Activated T-cell treated with anti-CD3 and anti-CD28 coated beads, Interleukin-2, amount 50 U/mL, for 24 hours (primary cell): ENCODE measurements around the gene TMEM269.

Experiments used
- DNase-seq: peaks from one replicate; pipeline ENCODE4 v3.0.0-alpha.2; 2020
- H3K27ac Mint-ChIP-seq: 2 replicates; pipeline ENCODE4 v1.8.0; 2020; ENCODE audit warnings: mild to moderate bottlenecking, mixed read lengths
- H3K27me3 Mint-ChIP-seq: 2 replicates; pipeline ENCODE4 v1.8.0; 2020; ENCODE audit warnings: mixed read lengths
- H3K36me3 Mint-ChIP-seq: 2 replicates; pipeline ENCODE4 v1.8.0; 2020; ENCODE audit warnings: low read depth, mixed read lengths
- H3K4me1 Mint-ChIP-seq: 2 replicates; pipeline ENCODE4 v1.8.0; 2020; ENCODE audit warnings: low read depth, mixed read lengths
- H3K4me3 Mint-ChIP-seq: 2 replicates; pipeline ENCODE4 v1.8.0; 2020; ENCODE audit warnings: mild to moderate bottlenecking, moderate library complexity, mixed read lengths
- H3K9me3 Mint-ChIP-seq: 2 replicates; pipeline ENCODE4 v1.8.0; 2020; ENCODE audit warnings: mixed read lengths

TMEM269 gene

DNA sequence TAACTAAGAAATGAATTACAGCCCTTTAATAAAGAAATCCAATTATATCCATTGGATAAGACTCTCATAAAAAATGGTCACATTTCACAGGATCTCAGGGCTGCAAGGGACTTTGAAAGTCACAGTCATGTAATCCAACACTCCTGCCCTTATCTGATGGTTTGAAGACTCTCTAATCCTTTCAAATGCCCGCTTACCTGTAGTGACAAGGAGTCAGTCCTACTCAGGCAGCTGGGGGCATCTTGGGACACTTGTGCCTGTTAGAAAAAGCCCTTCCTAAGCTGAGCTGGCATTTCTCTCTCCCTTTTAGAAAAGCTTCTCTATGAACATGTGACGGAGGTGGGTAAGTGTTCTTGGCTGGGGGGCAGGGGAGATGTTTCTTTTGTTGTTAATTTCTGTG is 50.6 kb downstream of the TMEM269 start:
- Mint-ChIP-seq H3K4me1 (no peaks in the 10 kb centered on the region), H3K27ac (no peak overlapping the region), H3K9me3 (no peaks in the 10 kb centered on the region), H3K27me3 (no peaks in the 10 kb centered on the region), H3K4me3 (no peak overlapping the region), H3K36me3 (no peaks in the 10 kb centered on the region)
- DNase-seq = no peak

DNA sequence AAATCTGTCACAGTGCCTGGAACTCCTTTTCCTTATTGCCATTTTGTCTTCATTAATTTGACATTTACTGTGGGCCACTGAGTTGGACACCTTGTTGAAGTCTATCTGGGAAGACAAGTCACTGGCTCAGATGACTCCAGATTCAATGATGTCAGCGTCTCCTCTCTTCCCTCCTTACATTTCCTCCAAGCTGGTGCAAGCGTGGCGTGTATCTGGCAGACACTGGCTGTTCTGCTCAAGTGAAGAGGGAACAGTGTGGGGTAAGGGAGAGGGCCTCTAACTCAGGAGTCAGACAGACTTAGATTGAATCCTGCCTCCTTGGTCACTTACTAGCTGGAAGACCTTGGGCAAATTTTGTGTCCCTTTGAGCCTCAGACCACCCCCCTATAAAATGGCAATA is 52.9 kb downstream of the TMEM269 start:
- Mint-ChIP-seq H3K9me3 (no peaks in the 10 kb centered on the region), H3K27me3 (no peaks in the 10 kb centered on the region), H3K27ac (no peak overlapping the region), H3K36me3 (peaks cover 6% of the 10 kb centered on the region), H3K4me1 (no peaks in the 10 kb centered on the region), H3K4me3 (no peak overlapping the region)
- DNase-seq = no peak

DNA sequence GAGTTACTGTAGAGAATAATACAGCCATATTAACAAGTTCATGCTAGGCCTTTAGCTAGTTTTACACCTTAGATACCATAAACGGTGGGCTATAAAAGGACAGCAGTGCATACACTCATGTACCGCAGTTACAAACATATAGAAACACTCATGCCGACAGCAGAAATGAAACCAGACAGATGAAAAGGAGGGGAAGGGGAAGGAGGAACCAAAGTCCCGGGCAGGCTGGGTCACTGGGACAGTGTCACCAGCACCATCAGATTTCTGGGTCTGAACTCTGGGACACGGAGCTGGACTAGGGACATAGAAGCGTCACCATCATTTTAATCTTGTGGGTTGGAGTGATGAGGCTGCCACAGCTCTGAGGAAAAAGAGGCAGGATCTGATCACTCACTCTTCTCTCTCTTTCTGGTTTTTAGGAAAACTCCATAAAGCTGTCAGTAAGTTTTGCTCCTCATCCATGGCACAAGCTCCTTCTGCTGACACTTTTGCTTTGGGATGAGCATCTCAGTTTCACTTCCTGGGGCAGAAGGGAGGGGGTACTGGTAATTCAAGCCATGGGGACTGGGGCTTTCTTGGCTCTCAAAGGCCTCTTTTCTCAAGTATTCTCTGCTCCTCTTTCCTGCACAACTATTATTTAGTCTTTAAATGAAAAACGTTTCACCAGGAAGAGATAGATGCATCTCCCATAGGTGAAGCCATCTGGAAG is 53.8 kb downstream of the TMEM269 start:
- no peak for DNase-seq
- Mint-ChIP-seq H3K4me3 (no peak overlapping the region), H3K4me1 (no peaks in the 10 kb centered on the region), H3K27ac (no peak overlapping the region), H3K36me3 (peaks cover 14% of the 10 kb centered on the region), H3K9me3 (no peaks in the 10 kb centered on the region), H3K27me3 (no peaks in the 10 kb centered on the region)

DNA sequence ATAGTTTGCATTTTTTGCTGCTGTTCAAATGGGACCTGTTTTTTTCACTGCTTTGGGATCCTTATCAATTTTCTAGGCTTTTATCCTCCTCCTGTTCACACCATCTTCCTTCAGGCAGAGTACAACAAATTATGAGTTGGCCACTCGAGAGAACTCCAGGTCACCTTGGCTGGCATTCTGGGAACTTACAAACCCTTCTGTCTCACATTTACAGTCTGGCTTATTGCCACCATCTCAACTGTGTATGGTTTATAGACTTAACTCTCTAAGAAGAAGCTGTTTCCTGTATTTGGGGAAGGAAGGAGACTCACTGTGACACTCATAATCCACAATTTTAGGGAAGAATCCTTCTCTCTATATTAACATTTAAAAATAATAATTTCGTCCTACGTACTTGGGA is 56.2 kb downstream of the TMEM269 start:
- no peak for DNase-seq
- Mint-ChIP-seq H3K36me3 (peaks cover 17% of the 10 kb centered on the region), H3K9me3 (no peaks in the 10 kb centered on the region), H3K27me3 (no peaks in the 10 kb centered on the region), H3K4me1 (peaks cover 12% of the 10 kb centered on the region), H3K27ac (no peak overlapping the region), H3K4me3 (no peak overlapping the region)

DNA sequence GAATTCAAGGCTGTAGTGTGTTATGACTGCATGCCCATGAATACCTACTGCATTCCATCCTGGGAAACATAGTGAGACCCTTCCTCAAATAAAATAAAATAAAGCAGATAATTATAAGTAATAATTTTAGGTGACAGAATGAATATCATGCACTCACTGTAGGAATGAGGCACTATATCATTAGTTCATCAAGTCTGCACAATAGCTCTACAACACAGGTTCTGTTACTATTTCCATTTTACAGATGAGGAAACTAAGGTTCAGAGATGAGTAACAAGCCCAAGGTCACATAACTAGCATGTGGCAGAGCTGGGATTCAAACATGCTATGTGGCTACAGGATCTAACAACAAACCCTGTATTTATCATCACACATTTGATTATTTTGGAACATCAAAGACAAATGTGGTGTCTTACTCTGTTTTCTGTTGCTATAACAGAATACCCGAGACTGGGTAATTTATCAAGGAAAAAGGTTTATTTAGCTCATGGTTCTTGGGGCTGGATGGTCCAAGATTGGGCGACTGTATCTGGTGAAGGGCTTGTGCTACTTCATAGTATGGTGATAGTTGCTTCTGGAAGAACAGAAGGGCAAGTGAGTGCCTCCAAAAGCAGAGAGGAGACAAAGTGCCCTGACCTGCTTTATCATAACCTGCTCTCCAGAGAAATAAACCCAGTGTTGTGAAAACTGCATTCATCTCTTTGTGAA is 56.8 kb downstream of the TMEM269 start:
- no peak for DNase-seq
- Mint-ChIP-seq H3K4me1 (peaks cover 14% of the 10 kb centered on the region), H3K9me3 (no peaks in the 10 kb centered on the region), H3K36me3 (peaks cover 20% of the 10 kb centered on the region), H3K27ac (no peak overlapping the region), H3K27me3 (no peaks in the 10 kb centered on the region), H3K4me3 (no peak overlapping the region)

DNA sequence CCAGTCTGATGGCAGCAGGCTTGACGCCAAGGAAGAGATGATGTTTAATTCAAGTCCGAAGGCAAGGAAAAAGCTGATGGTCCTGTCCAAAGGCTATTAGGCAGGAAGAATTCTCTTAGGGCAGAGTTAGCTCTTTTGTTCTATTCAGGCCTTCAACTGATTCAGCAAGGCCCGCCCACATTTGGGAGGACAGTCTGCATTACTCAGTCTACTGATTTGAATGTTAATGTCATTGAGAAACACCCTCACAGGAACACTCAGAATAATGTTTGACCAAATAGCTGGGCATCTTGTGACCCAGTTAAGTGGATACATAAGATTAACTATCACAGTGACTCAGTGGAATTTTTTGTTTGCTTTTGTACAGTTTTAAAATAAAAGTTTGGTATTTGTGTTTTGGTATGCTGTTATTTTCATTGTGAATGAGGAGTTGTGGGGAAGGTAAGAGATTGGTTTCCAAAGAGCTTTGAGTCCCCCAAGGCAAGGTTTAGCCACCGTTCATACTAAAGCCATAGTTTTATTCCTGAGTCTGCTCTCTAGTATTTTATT is 59.9 kb downstream of the TMEM269 start:
- Mint-ChIP-seq H3K4me3 (no peak overlapping the region), H3K4me1 (peaks cover 41% of the 10 kb centered on the region), H3K27ac (no peak overlapping the region), H3K27me3 (no peaks in the 10 kb centered on the region), H3K9me3 (no peaks in the 10 kb centered on the region), H3K36me3 (peaks cover 50% of the 10 kb centered on the region)
- DNase-seq = no peak

GRCh38 chr1:42845193-42845592 is 60.4 kb downstream of the TMEM269 start:
- DNase-seq = no peak
- Mint-ChIP-seq H3K4me3 (no peak overlapping the region), H3K4me1 (peaks cover 44% of the 10 kb centered on the region), H3K36me3 (peaks cover 55% of the 10 kb centered on the region), H3K9me3 (peaks cover 3% of the 10 kb centered on the region), H3K27ac (no peak overlapping the region), H3K27me3 (no peaks in the 10 kb centered on the region)

- peaks cover 44% of the 10 kb centered on the region for H3K4me1 Mint-ChIP-seq
- DNase-seq = no peak
- peak overlapping the region; percentile 89 for H3K27ac Mint-ChIP-seq
- H3K36me3 Mint-ChIP-seq = peaks cover 62% of the 10 kb centered on the region
- peak overlapping the region; percentile 93 for H3K4me3 Mint-ChIP-seq
- no peaks in the 10 kb centered on the region for H3K27me3 Mint-ChIP-seq
- peaks cover 7% of the 10 kb centered on the region for H3K9me3 Mint-ChIP-seq
These were observed 61.1 kb downstream of the TMEM269 start for GRCh38 chr1:42845866-42846256.

DNA sequence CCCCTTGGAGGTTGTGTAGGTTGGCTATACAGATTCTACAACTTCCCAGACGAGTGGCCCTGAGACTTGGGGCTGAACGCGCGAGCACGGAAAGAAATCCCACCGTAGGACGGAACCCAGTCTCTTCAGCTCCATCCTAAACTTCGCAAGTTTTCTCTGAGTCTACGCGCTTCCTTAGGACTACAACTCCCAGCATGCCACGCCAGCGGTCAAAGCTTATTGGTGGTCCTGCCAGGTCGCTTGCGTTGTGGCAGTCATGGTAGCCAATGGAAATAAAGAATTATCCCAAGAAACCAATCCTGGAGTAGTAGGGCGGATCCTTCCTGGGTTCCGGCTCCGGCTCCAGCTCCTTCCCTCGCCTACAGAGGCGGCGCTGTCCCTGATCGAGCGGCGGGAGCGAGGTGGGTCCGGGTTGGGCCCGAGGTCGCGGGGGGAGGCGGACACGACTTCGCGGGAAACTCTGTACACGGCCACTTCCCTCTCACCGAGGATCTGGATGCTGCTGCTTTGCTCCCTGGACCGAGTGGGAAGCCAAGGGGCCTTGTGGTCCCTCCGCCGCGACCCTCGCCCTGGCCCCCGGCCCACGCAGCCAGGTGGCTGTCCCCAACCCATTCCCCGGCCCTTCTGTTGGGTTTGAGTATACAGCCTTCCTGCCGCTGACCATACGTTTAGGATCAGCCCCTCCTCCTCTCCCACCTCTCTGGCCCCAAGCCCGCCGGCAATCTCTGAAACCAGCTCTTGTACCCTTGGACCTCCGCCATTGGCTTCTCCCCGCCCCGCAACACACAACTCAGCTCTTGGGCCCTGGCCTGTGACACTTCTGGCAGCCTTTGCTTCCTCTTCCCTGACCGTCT is 61.7 kb downstream of the TMEM269 start, which contains the start of gene ZNF691:
Gene ZNF691 (plus strand): TSS at position 357 of the 854 bp plus-strand sequence. CDS start 3,046 bp downstream, outside the sequence.
- H3K36me3 Mint-ChIP-seq = peaks cover 68% of the 10 kb centered on the region

GRCh38 chr1:42847111-42847595 is 62.4 kb downstream of the TMEM269 start:
- no peak for DNase-seq
- Mint-ChIP-seq H3K27me3 (no peaks in the 10 kb centered on the region), H3K4me1 (peaks cover 44% of the 10 kb centered on the region), H3K36me3 (peaks cover 70% of the 10 kb centered on the region), H3K9me3 (peaks cover 14% of the 10 kb centered on the region), H3K27ac (peak overlapping the region; percentile 89), H3K4me3 (peak overlapping the region; percentile 93)

More for the DNA sequence above, 61.7 kb downstream of the TMEM269 start, which contains the start of gene ZNF691:
- Mint-ChIP-seq H3K27me3 (no peaks in the 10 kb centered on the region), H3K27ac (peak within 1 kb of the TSS; percentile 89), H3K4me3 (peak within 1 kb of the TSS; percentile 93), H3K4me1 (peaks cover 44% of the 10 kb centered on the region), H3K9me3 (peaks cover 12% of the 10 kb centered on the region)
- DNase-seq = peak; percentile 85

- Mint-ChIP-seq H3K4me3 (peak overlapping the region; percentile 93), H3K27me3 (no peaks in the 10 kb centered on the region), H3K4me1 (peaks cover 44% of the 10 kb centered on the region), H3K36me3 (peaks cover 74% of the 10 kb centered on the region), H3K9me3 (peaks cover 14% of the 10 kb centered on the region), H3K27ac (peak overlapping the region; percentile 89)
- DNase-seq = no peak
These were observed 63.1 kb downstream of the TMEM269 start for GRCh38 chr1:42847721-42848460.

DNA sequence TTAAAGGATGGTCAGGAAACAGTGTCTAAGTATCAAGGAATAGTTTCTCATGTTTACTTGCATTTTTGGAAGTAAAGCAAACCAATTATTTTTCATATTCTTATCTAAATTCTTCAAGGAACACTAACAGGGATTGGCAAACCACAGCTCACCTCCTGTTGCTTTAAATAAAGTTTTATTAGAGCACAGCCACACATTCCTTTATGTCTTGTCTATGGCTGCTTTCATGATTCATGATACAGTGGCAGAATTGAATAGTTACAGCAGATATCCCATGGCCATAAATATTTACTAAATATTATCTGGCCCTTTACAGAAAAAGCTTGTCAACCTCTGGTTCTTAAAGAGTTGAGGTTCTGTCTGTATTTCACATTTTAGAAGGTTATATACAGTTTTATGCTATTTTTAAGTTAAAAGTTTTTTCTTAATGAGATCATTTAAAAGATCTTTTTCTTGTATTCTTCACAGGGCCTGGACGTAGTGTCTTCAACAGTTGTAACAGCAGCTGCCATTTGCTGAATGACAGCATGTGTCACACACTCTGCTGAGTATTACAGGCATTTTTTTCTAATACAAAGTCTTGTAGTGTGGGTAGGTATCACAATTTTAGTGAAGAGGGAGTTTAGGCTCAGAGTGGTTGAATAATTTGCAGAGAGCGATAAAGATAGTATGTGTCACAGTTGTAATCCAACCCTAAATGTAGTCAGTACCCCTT is 64.2 kb downstream of the TMEM269 start:
- Mint-ChIP-seq H3K9me3 (peaks cover 14% of the 10 kb centered on the region), H3K27ac (peak overlapping the region; percentile 74), H3K4me3 (no peak overlapping the region), H3K36me3 (peaks cover 73% of the 10 kb centered on the region), H3K27me3 (no peaks in the 10 kb centered on the region), H3K4me1 (peaks cover 44% of the 10 kb centered on the region)
- no peak for DNase-seq

DNA sequence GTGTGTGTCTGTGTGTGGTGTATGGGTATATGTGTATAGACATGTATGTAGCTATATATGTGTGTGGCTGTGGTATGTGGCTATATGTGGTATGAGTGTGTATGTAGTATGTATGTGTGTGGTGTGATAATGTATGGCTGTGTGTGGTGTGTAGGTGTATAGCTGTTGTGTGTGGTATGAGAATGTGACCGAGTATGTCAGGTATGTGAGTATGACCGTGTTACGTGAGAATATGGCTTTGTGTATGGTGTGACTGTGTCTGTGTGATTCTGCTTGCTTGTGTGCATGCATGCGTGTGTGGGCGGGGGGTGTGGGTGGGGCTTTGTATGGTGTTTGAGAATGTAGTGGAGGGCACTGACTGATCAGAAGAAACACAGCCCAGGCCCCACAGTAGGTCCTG is 65.2 kb downstream of the TMEM269 start:
- Mint-ChIP-seq H3K27me3 (no peaks in the 10 kb centered on the region), H3K4me3 (no peak overlapping the region), H3K27ac (peak overlapping the region; percentile 5), H3K36me3 (peaks cover 73% of the 10 kb centered on the region), H3K4me1 (peaks cover 37% of the 10 kb centered on the region), H3K9me3 (peaks cover 14% of the 10 kb centered on the region)
- DNase-seq = no peak
